HG03135 (cell line): Measurements from ENCODE around the gene NFASC.

Experiments used
- ATAC-seq: cut with Tn5 transposase; IDR thresholded peaks from one replicate; pipeline ENCODE4 v1.9.1; 2021; ENCODE audit warnings: mild to moderate bottlenecking, moderate library complexity; ENCODE audit not compliant: unreplicated experiment

NFASC gene

GRCh38 chr1:204858363-204858821 lies 12.3 kb upstream of the NFASC start:
- no peak for ATAC-seq

GRCh38 chr1:204859861-204860267 lies 10.8 kb upstream of the NFASC start:
- ATAC-seq = no peak

GRCh38 chr1:204863024-204863423 lies 7.6 kb upstream of the NFASC start:
- no peak for ATAC-seq

GRCh38 chr1:204863730-204864129 lies 6.9 kb upstream of the NFASC start:
- no peak for ATAC-seq

GRCh38 chr1:204866051-204866596 lies 4.5 kb upstream of the NFASC start:
- ATAC-seq = no peak

GRCh38 chr1:204867203-204867602 lies 3.5 kb upstream of the NFASC start:
- ATAC-seq = no peak

GRCh38 chr1:204867666-204868339 lies 2.9 kb upstream of the NFASC start:
- no peak for ATAC-seq

- ATAC-seq = no peak
Observed at GRCh38 chr1:204868340-204868700, 2.3 kb upstream of the NFASC start.

GRCh38 chr1:204869097-204869496 lies 1.6 kb upstream of the NFASC start:
- no peak for ATAC-seq

- no peak for ATAC-seq
Observed at GRCh38 chr1:204871405-204872037, 859 bp downstream of the NFASC start.

- no peak for ATAC-seq
Observed at GRCh38 chr1:204872262-204872881, 1.7 kb downstream of the NFASC start.

GRCh38 chr1:204873176-204873575 lies 2.5 kb downstream of the NFASC start:
- ATAC-seq = no peak

GRCh38 chr1:204873714-204874113 lies 3.1 kb downstream of the NFASC start:
- ATAC-seq = no peak

GRCh38 chr1:204874274-204874673 lies 3.6 kb downstream of the NFASC start:
- ATAC-seq = no peak

- ATAC-seq = no peak
Observed at GRCh38 chr1:204875255-204875654, 4.6 kb downstream of the NFASC start.

GRCh38 chr1:204878621-204879234 lies 8.1 kb downstream of the NFASC start:
- no peak for ATAC-seq

- ATAC-seq = no peak
Observed at GRCh38 chr1:204879351-204879750, 8.7 kb downstream of the NFASC start.

- ATAC-seq = no peak
Observed at GRCh38 chr1:204880906-204881305, 10.2 kb downstream of the NFASC start.

- ATAC-seq = no peak
Observed at GRCh38 chr1:204882479-204882878, 11.8 kb downstream of the NFASC start.

- no peak for ATAC-seq
Observed at GRCh38 chr1:204883405-204883804, 12.7 kb downstream of the NFASC start.

GRCh38 chr1:204885288-204885711 lies 14.6 kb downstream of the NFASC start:
- ATAC-seq = no peak
